Choroid plexus epithelial cell (primary cell): Measurements from ENCODE around the gene CELF4.

Source experiments
- DNase-seq: peaks from one replicate; pipeline ENCODE4 v3.0.0-alpha.2; 2010; ENCODE audit warnings: low read depth
- H3K4me3 ChIP-seq: 2 replicates; pipeline ENCODE4 v1.5.1; 2011; ENCODE audit warnings: low read depth, mild to moderate bottlenecking, control low read depth, low read length, moderate library complexity
- CTCF ChIP-seq: conservative IDR thresholded peaks from 2 replicates; pipeline ENCODE4 v1.5.1; 2011; ENCODE audit warnings: low read depth, mild to moderate bottlenecking, control low read depth, inconsistent platforms, low read length, moderate library complexity

CELF4 gene

GRCh38 chr18:37251679-37252078, 313.9 kb downstream of the CELF4 start:
- H3K4me3 ChIP-seq: no peak overlapping the region
- no peak for DNase-seq
- TF ChIP-seq CTCF: no peak

GRCh38 chr18:37249895-37250618, 315.5 kb downstream of the CELF4 start:
- DNase-seq: no peak
- H3K4me3 ChIP-seq: no peak overlapping the region
- TF ChIP-seq CTCF: no peak

- no peak for TF ChIP-seq CTCF
- H3K4me3 ChIP-seq: no peak overlapping the region
- no peak for DNase-seq
These were observed 316.3 kb downstream of the CELF4 start for GRCh38 chr18:37249171-37249886.

GRCh38 chr18:37248281-37248680, 317.3 kb downstream of the CELF4 start:
- no peak for TF ChIP-seq CTCF
- no peak for DNase-seq
- H3K4me3 ChIP-seq: no peak overlapping the region

GRCh38 chr18:37247497-37248161, 318.0 kb downstream of the CELF4 start:
- no peak for DNase-seq
- no peak for TF ChIP-seq CTCF
- H3K4me3 ChIP-seq: no peak overlapping the region

- TF ChIP-seq CTCF: no peak
- H3K4me3 ChIP-seq: no peak overlapping the region
- DNase-seq: no peak
These were observed 318.7 kb downstream of the CELF4 start for GRCh38 chr18:37246779-37247340.
